Measurements from ENCODE around the gene GSTM4.

GSTM4 gene

DNA sequence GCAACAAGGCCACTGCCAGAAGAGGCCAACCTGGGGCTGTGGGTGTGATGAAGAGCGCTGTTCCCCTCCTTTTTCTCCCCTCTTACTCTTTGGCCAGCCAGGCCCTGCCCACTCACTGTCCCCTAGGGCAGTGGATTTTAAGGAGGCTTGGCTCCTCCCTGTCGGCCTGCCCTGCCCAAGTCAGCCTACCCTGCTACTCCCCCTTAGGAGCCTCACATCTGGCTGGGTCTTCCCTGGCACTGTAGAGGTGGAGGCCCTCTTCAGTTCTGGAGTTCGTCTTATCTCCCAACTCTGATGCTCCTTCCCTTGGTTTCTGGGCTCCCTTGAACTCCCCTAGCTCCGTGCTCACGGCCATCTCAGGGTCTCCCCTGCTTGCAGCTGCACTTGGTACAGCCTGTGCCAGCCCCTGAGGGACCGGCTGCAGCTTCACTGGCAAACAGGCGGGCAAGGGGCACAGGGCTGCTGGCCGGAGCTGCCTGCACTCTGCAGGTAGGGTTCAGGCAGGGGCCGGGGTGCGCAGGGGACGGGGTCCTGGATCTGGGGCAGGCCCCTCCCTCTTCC, 32.2 kb upstream of the GSTM4 start:
- no peak for DNase-seq
- Histone ChIP-seq H3K4me3 (ENCODE audit: low read length) (no peak overlapping the region), H2BK120ac (ENCODE audit: low read depth, low read length) (no peak overlapping the region), H3K18ac (ENCODE audit: low read length) (no peak overlapping the region), H3K4me1 (ENCODE audit: control insufficient read depth, low read depth, low read length) (no peaks in the 10 kb centered on the region), H2BK5ac (ENCODE audit: low read length) (no peak overlapping the region), H3K27me3 (ENCODE audit: insufficient read depth, low read length, poor library complexity) (no peaks in the 10 kb centered on the region), H3K79me2 (ENCODE audit: control insufficient read depth, insufficient read depth, low read length) (peaks cover 30% of the 10 kb centered on the region), H4K8ac (ENCODE audit: low read depth, low read length) (no peak overlapping the region), H4K5ac (ENCODE audit: low read length) (no peak overlapping the region), H3K36me3 (ENCODE audit: control insufficient read depth, insufficient read depth, low read length) (peaks cover 4% of the 10 kb centered on the region), H3K27ac (ENCODE audit: low read depth, low read length) (no peak overlapping the region), H3K4ac (ENCODE audit: low read depth, low read length) (no peak overlapping the region), H2AK5ac (ENCODE audit: low read length) (no peak overlapping the region), H3K79me1 (ENCODE audit: low read length) (peaks cover 23% of the 10 kb centered on the region), H3K4me2 (ENCODE audit: low read length) (no peak overlapping the region), H3K23ac (ENCODE audit: low read length) (no peak overlapping the region), H3K56ac (ENCODE audit: low read length) (no peak overlapping the region), H3K9ac (ENCODE audit: low read length) (no peak overlapping the region), H2BK15ac (replicated peaks; ENCODE audit: low read depth) (no peak overlapping the region)
- WGBS (ENCODE audit: extremely low coverage, insufficient coverage, low lambda C conversion rate): no CpG with 5 or more reads among the region's 11 CpGs

DNA sequence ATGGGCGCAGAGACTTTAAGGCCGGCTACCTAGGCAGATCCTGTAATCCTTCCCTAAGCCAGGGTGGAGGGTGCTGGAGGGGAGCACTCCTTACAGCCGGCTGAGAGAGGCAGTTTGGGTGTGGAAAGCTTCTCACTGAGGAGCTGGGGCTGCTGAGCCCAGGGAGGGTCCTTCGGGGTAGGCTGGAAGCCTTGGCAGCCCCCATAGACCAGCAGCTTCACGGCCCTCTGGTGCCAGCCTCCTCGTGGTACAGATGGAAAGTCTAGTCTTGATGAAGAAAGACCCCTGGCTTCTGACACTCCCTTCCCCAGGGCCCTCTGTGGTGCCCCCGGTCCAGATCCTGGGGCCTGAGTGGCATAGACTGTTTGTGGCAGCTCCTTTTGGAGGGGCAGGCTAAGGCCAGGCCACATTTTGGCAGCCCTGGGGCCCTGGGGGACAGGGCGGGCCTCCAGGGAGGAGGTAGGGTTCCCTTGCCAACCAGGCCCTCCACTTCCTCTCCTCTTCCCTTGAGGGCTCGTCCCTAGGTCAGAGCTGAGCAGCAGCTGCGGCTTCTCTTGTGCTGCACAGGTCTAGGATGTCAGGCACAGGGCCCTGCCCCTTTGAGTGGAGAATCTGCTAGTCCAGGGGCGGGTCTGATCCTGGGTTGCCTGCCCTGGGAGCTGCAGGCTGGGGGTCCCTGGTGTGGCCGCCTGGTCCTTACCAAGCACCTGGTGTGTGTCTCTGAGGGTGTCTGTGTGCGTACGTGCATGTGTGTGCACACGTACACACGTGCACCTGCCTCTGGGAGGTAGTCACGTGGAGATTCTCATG, 31.5 kb upstream of the GSTM4 start:
- H2BK120ac ChIP-seq (ENCODE audit: low read depth, low read length): no peak overlapping the region
- no peak for DNase-seq
- no CpG with 5 or more reads among the region's 17 CpGs for WGBS (ENCODE audit: extremely low coverage, insufficient coverage, low lambda C conversion rate)
- H3K79me2 ChIP-seq (ENCODE audit: control insufficient read depth, insufficient read depth, low read length): peaks cover 30% of the 10 kb centered on the region
- H2BK15ac ChIP-seq (replicated peaks; ENCODE audit: low read depth): no peak overlapping the region
- H4K5ac ChIP-seq (ENCODE audit: low read length): no peak overlapping the region
- H3K27ac ChIP-seq (ENCODE audit: low read depth, low read length): no peak overlapping the region
- H3K79me1 ChIP-seq (ENCODE audit: low read length): peaks cover 23% of the 10 kb centered on the region
- H3K27me3 ChIP-seq (ENCODE audit: insufficient read depth, low read length, poor library complexity): no peaks in the 10 kb centered on the region
- no peak overlapping the region for H3K18ac ChIP-seq (ENCODE audit: low read length)
- no peak overlapping the region for H3K4me2 ChIP-seq (ENCODE audit: low read length)
- no peak overlapping the region for H3K4ac ChIP-seq (ENCODE audit: low read depth, low read length)
- H3K9ac ChIP-seq (ENCODE audit: low read length): no peak overlapping the region
- H3K36me3 ChIP-seq (ENCODE audit: control insufficient read depth, insufficient read depth, low read length): peaks cover 4% of the 10 kb centered on the region
- H2AK5ac ChIP-seq (ENCODE audit: low read length): no peak overlapping the region
- H3K4me1 ChIP-seq (ENCODE audit: control insufficient read depth, low read depth, low read length): no peaks in the 10 kb centered on the region
- no peak overlapping the region for H3K56ac ChIP-seq (ENCODE audit: low read length)
- H2BK5ac ChIP-seq (ENCODE audit: low read length): no peak overlapping the region
- no peak overlapping the region for H3K23ac ChIP-seq (ENCODE audit: low read length)
- no peak overlapping the region for H4K8ac ChIP-seq (ENCODE audit: low read depth, low read length)
- H3K4me3 ChIP-seq (ENCODE audit: low read length): no peak overlapping the region

DNA sequence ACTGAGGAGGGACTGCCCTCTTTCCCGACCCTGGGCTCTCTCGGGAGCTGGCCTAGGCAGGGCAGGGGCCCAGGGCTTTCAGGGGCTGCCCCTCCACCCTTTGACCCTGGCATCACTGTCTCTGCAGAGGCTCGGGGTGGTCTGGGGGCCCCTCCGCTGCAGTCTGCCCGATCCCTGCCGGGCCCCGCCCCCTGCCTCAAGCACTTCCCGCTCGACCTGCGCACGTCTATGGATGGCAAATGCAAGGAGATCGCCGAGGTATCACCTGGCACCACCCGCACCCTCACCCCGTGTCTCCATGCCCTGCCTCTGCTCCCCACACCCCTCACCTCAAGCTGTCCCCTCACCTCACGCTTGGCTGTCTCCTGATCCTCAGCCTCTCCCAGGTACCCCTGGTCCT, 30.7 kb upstream of the GSTM4 start:
- Histone ChIP-seq H3K79me2 (ENCODE audit: control insufficient read depth, insufficient read depth, low read length) (peaks cover 28% of the 10 kb centered on the region), H3K4me2 (ENCODE audit: low read length) (no peak overlapping the region), H3K4me3 (ENCODE audit: low read length) (no peak overlapping the region), H3K36me3 (ENCODE audit: control insufficient read depth, insufficient read depth, low read length) (peaks cover 4% of the 10 kb centered on the region), H3K9ac (ENCODE audit: low read length) (no peak overlapping the region), H3K4ac (ENCODE audit: low read depth, low read length) (no peak overlapping the region), H3K27ac (ENCODE audit: low read depth, low read length) (no peak overlapping the region), H2BK5ac (ENCODE audit: low read length) (no peak overlapping the region), H3K18ac (ENCODE audit: low read length) (no peak overlapping the region), H3K23ac (ENCODE audit: low read length) (no peak overlapping the region), H3K4me1 (ENCODE audit: control insufficient read depth, low read depth, low read length) (no peaks in the 10 kb centered on the region), H2BK15ac (replicated peaks; ENCODE audit: low read depth) (no peak overlapping the region), H3K79me1 (ENCODE audit: low read length) (peaks cover 22% of the 10 kb centered on the region), H3K27me3 (ENCODE audit: insufficient read depth, low read length, poor library complexity) (no peaks in the 10 kb centered on the region), H2AK5ac (ENCODE audit: low read length) (no peak overlapping the region), H3K56ac (ENCODE audit: low read length) (no peak overlapping the region), H4K5ac (ENCODE audit: low read length) (no peak overlapping the region), H4K8ac (ENCODE audit: low read depth, low read length) (no peak overlapping the region), H2BK120ac (ENCODE audit: low read depth, low read length) (no peak overlapping the region)
- no CpG with 5 or more reads among the region's 16 CpGs for WGBS (ENCODE audit: extremely low coverage, insufficient coverage, low lambda C conversion rate)
- no peak for DNase-seq

DNA sequence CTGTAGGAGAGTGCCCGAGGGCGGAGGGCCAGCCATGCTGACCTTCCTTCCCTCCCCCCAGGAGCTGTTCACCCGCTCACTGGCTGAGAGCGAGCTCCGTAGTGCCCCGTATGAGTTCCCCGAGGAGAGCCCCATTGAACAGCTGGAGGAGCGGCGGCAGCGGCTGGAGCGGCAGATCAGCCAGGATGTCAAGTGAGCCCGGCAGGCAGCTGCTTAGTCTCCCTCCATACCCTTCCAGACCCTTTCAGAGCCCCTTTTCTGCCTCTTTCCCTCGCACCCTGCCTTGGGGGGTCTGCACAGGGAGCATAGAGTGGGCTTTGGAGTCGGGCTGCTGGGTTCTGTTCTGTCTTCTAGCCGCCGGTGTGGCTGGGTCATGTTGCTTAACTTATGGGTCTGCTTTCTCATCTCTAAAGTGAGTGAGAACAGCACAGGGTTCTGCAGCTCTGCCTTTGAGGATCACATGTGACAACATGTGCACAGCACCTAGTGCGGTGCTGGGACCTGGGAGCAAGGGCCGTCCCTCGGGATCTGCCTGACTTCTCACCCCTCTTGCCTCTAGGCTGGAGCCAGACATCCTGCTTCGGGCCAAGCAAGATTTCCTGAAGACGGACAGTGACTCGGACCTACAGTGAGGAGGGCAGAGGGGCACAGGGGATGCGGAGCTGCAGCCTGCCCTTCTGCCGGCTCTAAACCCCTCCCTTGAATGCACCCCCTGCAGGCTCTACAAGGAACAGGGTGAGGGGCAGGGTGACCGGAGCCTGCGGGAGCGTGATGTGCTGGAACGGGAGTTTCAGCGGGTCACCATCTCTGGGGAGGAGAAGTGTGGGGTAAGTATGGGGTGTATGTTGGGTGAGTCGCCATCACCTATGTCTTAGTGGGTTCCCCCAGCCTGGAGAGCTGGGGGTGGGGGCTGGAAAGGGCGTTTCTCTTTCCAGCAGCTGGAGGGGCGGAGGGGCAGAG, 30.0 kb upstream of the GSTM4 start:
- Histone ChIP-seq H3K4me1 (ENCODE audit: control insufficient read depth, low read depth, low read length) (no peaks in the 10 kb centered on the region), H2BK120ac (ENCODE audit: low read depth, low read length) (no peak overlapping the region), H3K4me2 (ENCODE audit: low read length) (no peak overlapping the region), H3K4me3 (ENCODE audit: low read length) (no peak overlapping the region), H2BK15ac (replicated peaks; ENCODE audit: low read depth) (no peak overlapping the region), H3K9ac (ENCODE audit: low read length) (no peak overlapping the region), H3K18ac (ENCODE audit: low read length) (no peak overlapping the region), H3K56ac (ENCODE audit: low read length) (no peak overlapping the region), H2BK5ac (ENCODE audit: low read length) (no peak overlapping the region), H2AK5ac (ENCODE audit: low read length) (no peak overlapping the region), H3K79me1 (ENCODE audit: low read length) (peaks cover 22% of the 10 kb centered on the region), H3K36me3 (ENCODE audit: control insufficient read depth, insufficient read depth, low read length) (peaks cover 4% of the 10 kb centered on the region), H4K5ac (ENCODE audit: low read length) (no peak overlapping the region), H3K27me3 (ENCODE audit: insufficient read depth, low read length, poor library complexity) (no peaks in the 10 kb centered on the region), H4K8ac (ENCODE audit: low read depth, low read length) (no peak overlapping the region), H3K79me2 (ENCODE audit: control insufficient read depth, insufficient read depth, low read length) (peaks cover 27% of the 10 kb centered on the region), H3K23ac (ENCODE audit: low read length) (no peak overlapping the region), H3K27ac (ENCODE audit: low read depth, low read length) (no peak overlapping the region), H3K4ac (ENCODE audit: low read depth, low read length) (no peak overlapping the region)
- no CpG with 5 or more reads among the region's 32 CpGs for WGBS (ENCODE audit: extremely low coverage, insufficient coverage, low lambda C conversion rate)
- DNase-seq: no peak

DNA sequence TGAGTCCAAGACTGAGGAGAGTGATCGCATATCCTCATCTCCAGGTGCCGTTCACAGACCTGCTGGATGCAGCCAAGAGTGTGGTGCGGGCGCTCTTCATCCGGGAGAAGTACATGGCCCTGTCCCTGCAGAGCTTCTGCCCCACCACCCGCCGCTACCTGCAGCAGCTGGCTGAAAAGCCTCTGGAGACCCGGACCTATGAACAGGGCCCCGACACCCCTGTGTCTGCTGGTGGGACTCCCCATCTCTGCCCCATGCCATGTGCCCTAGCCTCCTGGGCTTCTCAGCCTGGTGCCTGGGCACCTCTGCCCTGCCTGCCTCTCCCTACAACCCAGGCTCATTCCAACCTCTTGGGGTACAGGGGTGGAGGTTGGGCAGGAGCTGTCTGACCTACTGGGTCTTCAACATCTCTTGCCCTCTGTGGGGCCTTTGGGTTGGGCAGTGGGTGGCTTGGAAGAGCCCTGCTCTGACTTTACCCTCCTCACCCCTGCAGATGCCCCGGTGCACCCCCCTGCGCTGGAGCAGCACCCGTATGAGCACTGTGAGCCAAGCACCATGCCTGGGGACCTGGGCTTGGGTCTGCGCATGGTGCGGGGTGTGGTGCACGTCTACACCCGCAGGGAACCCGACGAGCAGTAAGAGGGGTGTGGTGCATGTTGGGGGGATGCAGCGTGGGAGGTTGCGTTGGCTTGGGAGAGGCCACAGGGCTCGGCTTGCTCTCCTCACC, 29.1 kb upstream of the GSTM4 start:
- no peak overlapping the region for H3K23ac ChIP-seq (ENCODE audit: low read length)
- DNase-seq: no peak
- no peak overlapping the region for H3K18ac ChIP-seq (ENCODE audit: low read length)
- H2BK120ac ChIP-seq (ENCODE audit: low read depth, low read length): no peak overlapping the region
- no peak overlapping the region for H2BK15ac ChIP-seq (replicated peaks; ENCODE audit: low read depth)
- H2AK5ac ChIP-seq (ENCODE audit: low read length): no peak overlapping the region
- no peak overlapping the region for H3K56ac ChIP-seq (ENCODE audit: low read length)
- H3K27ac ChIP-seq (ENCODE audit: low read depth, low read length): no peak overlapping the region
- H4K5ac ChIP-seq (ENCODE audit: low read length): no peak overlapping the region
- no peak overlapping the region for H3K9ac ChIP-seq (ENCODE audit: low read length)
- H2BK5ac ChIP-seq (ENCODE audit: low read length): no peak overlapping the region
- no peak overlapping the region for H3K4me2 ChIP-seq (ENCODE audit: low read length)
- no peaks in the 10 kb centered on the region for H3K27me3 ChIP-seq (ENCODE audit: insufficient read depth, low read length, poor library complexity)
- peaks cover 16% of the 10 kb centered on the region for H3K79me1 ChIP-seq (ENCODE audit: low read length)
- H3K36me3 ChIP-seq (ENCODE audit: control insufficient read depth, insufficient read depth, low read length): peaks cover 6% of the 10 kb centered on the region
- H3K4me3 ChIP-seq (ENCODE audit: low read length): no peak overlapping the region
- WGBS (ENCODE audit: extremely low coverage, insufficient coverage, low lambda C conversion rate): no CpG with 5 or more reads among the region's 21 CpGs
- peaks cover 19% of the 10 kb centered on the region for H3K79me2 ChIP-seq (ENCODE audit: control insufficient read depth, insufficient read depth, low read length)
- H3K4ac ChIP-seq (ENCODE audit: low read depth, low read length): no peak overlapping the region
- H4K8ac ChIP-seq (ENCODE audit: low read depth, low read length): no peak overlapping the region
- H3K4me1 ChIP-seq (ENCODE audit: control insufficient read depth, low read depth, low read length): no peaks in the 10 kb centered on the region

Measured in mesendoderm (in vitro differentiated cells).